HG03196 (cell line): Measurements from ENCODE around the gene RBM26.
"Not testable (repeated sequence)": the region's sequence is repeated elsewhere in the genome, so short reads cannot be mapped to it uniquely, and the experiment has no call there.

Experiments
- ATAC-seq: cut with Tn5 transposase; IDR thresholded peaks from one replicate; pipeline ENCODE4 v1.9.1; 2021; ENCODE audit not compliant: unreplicated experiment

Gene RBM26

DNA sequence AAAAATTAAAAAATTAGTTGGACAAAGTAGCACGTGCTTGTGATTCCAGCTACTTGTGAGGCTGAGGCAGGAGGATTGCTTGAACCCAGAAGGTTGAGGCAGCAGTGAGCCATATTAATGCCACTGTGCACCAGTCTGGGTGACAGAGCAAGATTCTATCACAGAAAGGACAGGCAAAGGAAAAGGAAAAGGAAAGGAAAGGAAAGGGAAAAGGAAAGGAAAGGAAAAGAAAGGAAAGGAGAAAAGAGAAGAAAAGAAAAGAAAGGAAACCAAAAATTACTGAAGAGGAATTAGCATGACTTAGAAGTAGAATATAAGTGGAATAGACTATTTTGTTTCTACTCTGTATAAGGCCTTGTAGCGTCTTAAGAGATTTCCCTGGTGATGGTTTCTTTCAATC lies 122.3 kb downstream of the RBM26 start:
- no peak for ATAC-seq

DNA sequence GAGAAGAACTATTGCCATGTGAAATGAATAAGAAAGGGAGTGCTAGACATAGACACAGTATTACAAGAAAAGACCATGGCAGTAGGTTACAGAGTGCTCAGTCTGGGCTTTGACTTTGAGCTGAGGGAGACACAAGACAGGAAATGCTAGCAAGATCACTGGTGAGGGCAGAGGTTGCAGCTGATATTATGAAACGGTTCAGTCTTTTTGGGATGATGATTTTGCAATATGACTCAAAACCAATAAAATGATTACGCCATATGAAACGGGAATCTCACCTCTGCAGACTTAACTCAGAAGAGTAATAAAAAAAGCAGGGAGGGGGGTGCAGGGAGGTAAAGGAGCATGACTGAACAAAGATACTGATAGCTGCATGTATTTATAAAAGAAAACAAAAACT lies 123.1 kb downstream of the RBM26 start:
- ATAC-seq: no peak

DNA sequence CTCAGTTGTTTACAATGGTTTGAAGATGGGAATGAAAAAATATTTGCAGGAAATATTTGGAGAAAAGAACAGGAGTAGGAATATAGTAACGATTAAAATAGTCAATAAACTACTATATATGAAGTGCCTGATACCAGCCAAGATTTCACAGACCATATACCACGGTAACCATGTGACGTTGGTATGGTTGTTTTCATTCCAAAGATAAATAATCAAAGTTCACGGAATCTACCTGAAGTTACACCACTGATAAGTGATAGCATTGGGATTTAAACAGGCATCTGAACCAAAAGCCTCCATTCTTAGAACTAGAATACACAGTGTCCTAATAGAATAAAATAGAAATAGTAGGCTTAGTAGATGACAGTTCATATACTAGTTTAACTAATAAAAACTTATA lies 123.5 kb downstream of the RBM26 start:
- ATAC-seq: no peak

DNA sequence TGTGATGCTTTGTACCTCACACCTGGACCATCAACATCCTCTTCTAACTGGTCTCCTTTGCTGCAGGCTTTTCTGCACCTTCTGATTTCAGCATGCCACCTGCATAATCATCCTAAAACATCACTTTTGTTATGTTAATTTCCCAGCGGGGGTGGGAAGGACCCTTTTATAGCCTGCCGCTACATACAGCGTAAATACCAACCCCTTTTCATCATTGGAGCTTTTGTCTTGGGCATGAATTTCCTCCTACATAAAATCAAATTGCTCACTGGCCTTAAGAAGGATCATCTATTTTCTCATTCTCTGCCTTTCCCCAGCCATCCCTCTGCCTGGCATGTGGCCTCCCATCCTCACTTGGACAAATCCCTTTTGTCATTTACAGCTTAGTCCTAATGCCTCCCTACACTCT lies 124.7 kb downstream of the RBM26 start:
- ATAC-seq: no peak

DNA sequence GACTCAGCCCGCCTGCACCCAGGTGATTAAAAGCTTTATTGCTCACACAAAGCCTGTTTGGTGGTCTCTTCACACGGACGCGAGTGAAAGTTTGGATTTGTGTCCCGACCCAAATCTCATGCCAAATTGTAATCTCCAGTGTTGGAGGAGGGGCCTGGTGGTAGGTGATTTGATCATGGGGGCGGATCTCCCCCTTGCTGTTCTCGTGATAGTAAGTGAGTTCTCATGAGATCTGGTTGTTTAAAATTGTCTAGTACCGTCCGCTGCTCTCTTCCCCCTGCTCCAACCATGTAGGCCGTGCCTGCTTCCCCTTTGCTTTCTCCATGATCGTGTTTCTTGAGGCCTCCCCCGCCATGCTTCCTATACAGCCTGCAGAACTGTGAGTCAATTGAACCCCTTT lies 126.3 kb downstream of the RBM26 start:
- not testable (repeated sequence) for ATAC-seq

DNA sequence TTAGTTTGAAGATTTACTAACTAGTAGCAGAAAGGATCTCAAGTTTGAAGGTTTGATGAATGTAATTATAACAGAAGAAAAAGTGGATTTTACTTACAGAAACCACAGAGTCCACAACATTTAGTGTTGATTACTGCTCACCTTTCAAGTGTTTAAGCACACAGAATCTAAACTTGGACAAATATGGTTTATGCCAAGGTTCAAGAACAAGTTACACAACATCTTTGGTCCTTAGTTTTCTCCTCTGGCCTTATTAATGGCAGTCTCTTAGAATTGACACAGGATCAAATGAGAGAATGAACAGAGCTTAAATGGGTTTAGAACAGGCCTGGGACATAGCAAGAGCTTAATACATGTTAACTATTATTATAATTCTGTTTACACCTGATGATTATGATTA lies 133.0 kb downstream of the RBM26 start:
- ATAC-seq: no peak

DNA sequence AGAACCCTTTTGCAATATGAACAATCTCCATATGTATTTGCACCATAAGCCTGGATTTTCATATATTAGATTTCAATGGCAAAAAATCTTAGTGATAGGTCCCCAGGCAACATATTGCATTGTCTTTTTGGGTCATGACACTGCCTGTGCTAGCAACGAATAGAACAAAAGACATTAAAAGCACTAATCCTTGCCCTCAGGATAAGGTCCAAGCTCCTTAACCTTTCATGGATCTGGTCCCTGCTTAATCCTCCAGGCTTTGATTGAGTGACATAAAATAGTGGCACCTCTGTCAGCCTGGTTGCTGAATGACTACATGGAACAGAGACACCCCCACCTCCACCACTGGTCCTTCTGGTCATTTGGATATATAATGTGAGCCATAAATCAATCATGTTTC lies 134.4 kb downstream of the RBM26 start:
- no peak for ATAC-seq

DNA sequence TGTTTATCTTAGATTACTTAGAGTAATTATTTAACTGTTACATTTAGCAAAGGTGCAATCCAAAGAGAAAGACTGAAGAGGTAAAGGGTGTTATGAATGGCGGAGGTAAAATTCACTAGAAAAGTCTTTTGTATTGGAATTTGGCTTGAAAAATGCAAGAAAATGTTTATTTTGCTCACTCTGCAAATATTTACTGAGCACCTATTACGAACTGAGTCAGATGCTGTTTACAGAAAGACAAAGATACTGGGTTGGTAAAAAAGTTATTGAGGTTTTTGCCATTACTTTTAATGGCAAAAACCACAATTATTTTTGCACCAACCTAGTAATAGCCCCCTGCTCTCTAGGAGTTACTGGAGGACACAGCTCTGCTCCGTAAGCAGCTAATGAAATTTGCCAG lies 135.2 kb downstream of the RBM26 start:
- ATAC-seq: no peak
